HepG2 (cell line): ENCODE results near the gene NEDD4L. TPM values are rescaled to one million over a fixed set of nuclear protein-coding genes. Genes with fewer than 3 reads are reported as not detected.

Experiments used
- AGO2 ChIP-seq: fragments of 200-400 bp; formaldehyde crosslinking; optimal IDR thresholded peaks from 2 replicates; pipeline ENCODE3; 2017; ENCODE audit warnings: mild to moderate bottlenecking, low read depth, low read length, moderate library complexity
- ARID5B ChIP-seq: IDR thresholded peaks from 2 replicates; pipeline ENCODE4 v1.4.0; 2020; ENCODE audit warnings: mild to moderate bottlenecking, missing genetic modification reagents
- ARNT ChIP-seq: fragments of 450-650 bp; IDR thresholded peaks from 2 replicates; pipeline ENCODE4 v1.6.1; 2017
- DDIT3 ChIP-seq: sonication (generic); formaldehyde crosslinking; IDR thresholded peaks from 2 replicates; pipeline ENCODE4 v1.4.0; 2020; ENCODE audit warnings: mild to moderate bottlenecking, missing genetic modification reagents
- GMEB2 ChIP-seq: IDR thresholded peaks from 2 replicates; pipeline ENCODE4 v1.6.1; 2016; ENCODE audit warnings: missing biosample characterization, missing genetic modification reagents, low read depth
- HNF4A ChIP-seq: sonication (generic); formaldehyde crosslinking; IDR thresholded peaks from 2 replicates; pipeline ENCODE4 v1.4.0; 2020; ENCODE audit warnings: missing genetic modification reagents
- KAT7 ChIP-seq: IDR thresholded peaks from 2 replicates; pipeline ENCODE4 v1.6.1; 2018; ENCODE audit warnings: borderline replicate concordance, missing compliant biosample characterization
- KMT2B ChIP-seq: IDR thresholded peaks from 2 replicates; pipeline ENCODE4 v1.6.1; 2016; ENCODE audit warnings: missing genetic modification reagents, missing compliant biosample characterization
- MAFG ChIP-seq: sonication (generic); formaldehyde crosslinking; IDR thresholded peaks from 2 replicates; pipeline ENCODE4 v1.5.1; 2020; ENCODE audit warnings: mild to moderate bottlenecking, missing genetic modification reagents
- NPAS2 ChIP-seq: sonication (generic); formaldehyde crosslinking; IDR thresholded peaks from 2 replicates; pipeline ENCODE4 v1.8.0; 2022; ENCODE audit warnings: mild to moderate bottlenecking, missing genetic modification reagents, borderline replicate concordance
- PAXIP1 ChIP-seq: sonication (generic); formaldehyde crosslinking; conservative IDR thresholded peaks from 2 replicates; pipeline ENCODE4 v1.4.0; 2020; ENCODE audit warnings: mild to moderate bottlenecking, missing genetic modification reagents, moderate library complexity
- RARA ChIP-seq: IDR thresholded peaks from 2 replicates; pipeline ENCODE4 v1.6.1; 2016; ENCODE audit warnings: missing genetic modification reagents, missing compliant biosample characterization
- ZEB1 ChIP-seq: IDR thresholded peaks from 2 replicates; pipeline ENCODE4 v1.6.1; 2012; ENCODE audit warnings: mild to moderate bottlenecking, low read depth, inconsistent platforms; ENCODE audit not compliant: insufficient replicate concordance
- ZIK1 ChIP-seq: sonication (generic); formaldehyde crosslinking; IDR thresholded peaks from 2 replicates; pipeline ENCODE4 v1.5.0; 2020; ENCODE audit warnings: mild to moderate bottlenecking, low read depth, missing genetic modification reagents, borderline replicate concordance
- ZKSCAN5 ChIP-seq: sonication (generic); formaldehyde crosslinking; IDR thresholded peaks from 2 replicates; pipeline ENCODE4 v1.5.1; 2020; ENCODE audit warnings: mild to moderate bottlenecking, missing genetic modification reagents
- ZNF251 ChIP-seq: sonication (generic); formaldehyde crosslinking; IDR thresholded peaks from 2 replicates; pipeline ENCODE4 v1.9.0; 2021; ENCODE audit warnings: mild to moderate bottlenecking, missing genetic modification reagents
- polyA plus RNA-seq, 8 experiments: library from polyadenylated mRNA; depleted of rRNA in 3 of 8; stranded (reverse) in 7 of 8; unstranded in 1 of 8; fragments of >200 nt; fragmentation: Illumina TruSeq in 4 of 8; extraction: Trizol in 4 of 8; gene quantifications; 2 replicates each; pipeline versions ENCODE4 v1.2.1 to v1.2.3, GENCODE V29; 2011 to 2016; ENCODE audit warnings: low read depth in 4 of 8, missing spikeins in 1 of 8, mixed read lengths in 1 of 8; ENCODE audit not compliant: insufficient read depth in 1 of 8
- total RNA-seq, 5 experiments: library from RNA; depleted of rRNA; stranded (reverse); fragments of >200 nt; fragmentation: Illumina TruSeq; extraction: Trizol; gene quantifications; 2 replicates each; pipeline ENCODE4 v1.2.3, GENCODE V29; 2016; ENCODE audit warnings: low read depth in 1 of 5

NEDD4L gene
- total and polyA plus RNA-seq, 2 of the 13 experiments (the other 11 are each of a cell fraction or from before 2014, with no cell fraction given), result 168 to 390 TPM

GRCh38 chr18:58286632-58287352 lies 242.8 kb downstream of the NEDD4L start (continued):
- TF ChIP-seq GMEB2 (no peak), KMT2B (CRISPR knock-in tag) (no peak), PAXIP1 (peak; percentile 56; the same call in 1 of the 2 replicates), ZIK1 (no peak), DDIT3 (CRISPR knock-in tag) (no peak), ARNT (no peak), RARA (CRISPR knock-in tag) (peak; percentile 33; the same call in 1 of the 2 replicates), ZKSCAN5 (no peak), NPAS2 (no peak), KAT7 (CRISPR knock-in tag) (no peak), AGO2 (no peak), MAFG (CRISPR knock-in tag) (no peak), ARID5B (peak; percentile 26; the same call in 1 of the 2 replicates), ZEB1 (no peak), HNF4A (CRISPR knock-in tag) (peak; percentile 58; the same call in 1 of the 2 replicates), ZNF251 (CRISPR knock-in tag) (no peak)
